GM12878 (cell line): ENCODE measurements around the gene ATP13A4. TPM values are rescaled to one million over a fixed set of nuclear protein-coding genes. Genes with fewer than 3 reads are reported as not detected.

Experiments used
- ATAC-seq: fragments of 200-7000 bp; cut with Tn5 transposase; 3 replicates; pipeline ENCODE4 v1.9.1; 2020; ENCODE audit warnings: mild to moderate bottlenecking, moderate library complexity
- BruUV-seq: library from RNA; stranded (reverse); fragments of 400-500 nt; replicated peaks from 2 replicates; lab custom pipeline; 2021; lab: Mats Ljungman, UMichigan
- CTCF ChIA-PET: fragments of 300-600 bp; sonication (Branson Sonifier 250); formaldehyde crosslinking; extraction: SDS; loops from one replicate; lab custom pipeline; 2021; ENCODE audit warnings: inconsistent platforms; lab: Yijun Ruan, JAX
- POLR2A ChIA-PET: fragments of 350-600 bp; formaldehyde crosslinking; extraction: SDS; loops from one replicate; lab custom pipeline; 2021; ENCODE audit warnings: inconsistent platforms; lab: Charles Lee
- RAD21 ChIA-PET: fragments of 300-600 bp; sonication (Branson Sonifier 250); formaldehyde crosslinking; loops from one replicate; lab custom pipeline; 2023; ENCODE audit warnings: antibody characterized with exemption; ENCODE audit not compliant: unreplicated experiment; lab: Charles Lee
- SMC1A ChIA-PET: fragments of 300-600 bp; sonication (Branson Sonifier 250); formaldehyde crosslinking; loops from one replicate; lab custom pipeline; 2023; ENCODE audit not compliant: unreplicated experiment, uncharacterized antibody; lab: Charles Lee
- DNase-seq: peaks from one replicate; pipeline ENCODE4 v3.0.0-alpha.2; 2011; ENCODE audit warnings: low read depth, low spot score
- FAIRE-seq: peaks from 3 replicates; lab custom pipeline; 2011; peaks lifted over from hg19 to GRCh38; lab: Jason Lieb, UNC
- H2AFZ ChIP-seq: 2 replicates; pipeline ENCODE4 v1.6.0; 2011; ENCODE audit warnings: low read depth, low read length, control low read depth; ENCODE audit not compliant: control insufficient read depth
- H3K27ac ChIP-seq: 2 replicates; pipeline ENCODE4 v1.5.1; 2011; ENCODE audit warnings: control low read depth; ENCODE audit not compliant: control insufficient read depth, insufficient read depth
- H3K27me3 ChIP-seq, 2 experiments: replicated peaks in 1 of 2; 2 replicates each; pipeline versions ENCODE4 v1.6.0 to v1.6.1; 2011; ENCODE audit warnings: low read length in 1 of 2; ENCODE audit not compliant: control insufficient read depth in 2 of 2, insufficient read depth in 2 of 2
- H3K36me3 ChIP-seq, 2 experiments: 2 replicates each; pipeline ENCODE4 v1.5.1; 2011; ENCODE audit warnings: low read length in 1 of 2; ENCODE audit not compliant: control insufficient read depth in 2 of 2, insufficient read depth in 2 of 2
- H3K4me1 ChIP-seq: 2 replicates; pipeline ENCODE4 v1.6.1; 2011; ENCODE audit warnings: mild to moderate bottlenecking, low read length, moderate library complexity, mixed read lengths; ENCODE audit not compliant: control insufficient read depth, insufficient read depth
- H3K4me2 ChIP-seq: 2 replicates; pipeline ENCODE4 v1.6.0; 2011; ENCODE audit warnings: control low read depth; ENCODE audit not compliant: control insufficient read depth, insufficient read depth
- H3K4me3 ChIP-seq: fragments of 200-600 bp; sonication (generic); 2 replicates; pipeline ENCODE4 v1.5.1; 2016
- H3K79me2 ChIP-seq: 2 replicates; pipeline ENCODE4 v1.6.0; 2011; ENCODE audit warnings: low read length; ENCODE audit not compliant: control insufficient read depth, insufficient read depth
- H3K9ac ChIP-seq: 2 replicates; pipeline ENCODE4 v1.8.0; 2011; ENCODE audit warnings: low read length, control low read depth, mixed read lengths; ENCODE audit not compliant: control insufficient read depth, insufficient read depth
- H3K9me3 ChIP-seq: replicated peaks from 3 replicates; pipeline ENCODE4 v1.5.1; 2011; ENCODE audit warnings: mild to moderate bottlenecking, low read length; ENCODE audit not compliant: control insufficient read depth, insufficient read depth
- H4K20me1 ChIP-seq: 2 replicates; pipeline ENCODE4 v1.6.0; 2011; ENCODE audit not compliant: control insufficient read depth, insufficient read depth
- ATF7 ChIP-seq: fragments of 450-650 bp; IDR thresholded peaks from 2 replicates; pipeline ENCODE4 v1.6.1; 2016; ENCODE audit warnings: low read depth, mild to moderate bottlenecking
- BCL11A ChIP-seq: IDR thresholded peaks from 2 replicates; pipeline ENCODE4 v1.6.1; 2011; ENCODE audit warnings: low read depth, low read length
- BMI1 ChIP-seq: fragments of 450-650 bp; IDR thresholded peaks from 2 replicates; pipeline ENCODE4 v1.6.1; 2016; ENCODE audit warnings: mild to moderate bottlenecking, moderate library complexity, borderline replicate concordance
- CBX5 ChIP-seq: sonication (generic); IDR thresholded peaks from 2 replicates; pipeline ENCODE4 v1.6.1; 2016; ENCODE audit warnings: low read depth, moderate library complexity, mild to moderate bottlenecking, inconsistent platforms
- EZH2 ChIP-seq: IDR thresholded peaks from 2 replicates; pipeline ENCODE4 v1.6.1; 2012; ENCODE audit warnings: low read depth, mild to moderate bottlenecking, control low read depth, inconsistent platforms, low read length, borderline replicate concordance; ENCODE audit not compliant: control insufficient read depth
- FOXK2 ChIP-seq: fragments of 450-650 bp; IDR thresholded peaks from 2 replicates; pipeline ENCODE4 v1.6.1; 2017; ENCODE audit warnings: mild to moderate bottlenecking, moderate library complexity
- HCFC1 ChIP-seq: fragments of 150-350 bp; IDR thresholded peaks from 2 replicates; pipeline ENCODE4 v1.6.1; 2014; ENCODE audit warnings: low read length
- KLF5 ChIP-seq: fragments of 450-650 bp; IDR thresholded peaks from 2 replicates; pipeline ENCODE4 v1.6.1; 2014; ENCODE audit warnings: mild to moderate bottlenecking; ENCODE audit not compliant: partially characterized antibody
- MTA2 ChIP-seq: fragments of 450-650 bp; IDR thresholded peaks from 2 replicates; pipeline ENCODE4 v1.6.1; 2016; ENCODE audit warnings: low read depth, mild to moderate bottlenecking, moderate library complexity
- NFYB ChIP-seq: IDR thresholded peaks from 2 replicates; pipeline ENCODE4 v1.6.1; 2011; ENCODE audit warnings: low read depth, mild to moderate bottlenecking, low read length, improper control_type of control experiment, moderate library complexity; ENCODE audit not compliant: insufficient read depth
- POLR2A ChIP-seq: IDR thresholded peaks from 2 replicates; pipeline ENCODE4 v1.6.1; 2011; ENCODE audit warnings: low read depth, mild to moderate bottlenecking, low read length
- SREBF2 ChIP-seq: IDR thresholded peaks from 2 replicates; pipeline ENCODE4 v1.6.1; 2012; ENCODE audit warnings: mild to moderate bottlenecking, low read length
- TCF12 ChIP-seq: IDR thresholded peaks from 2 replicates; pipeline ENCODE4 v1.6.1; 2011; ENCODE audit warnings: low read depth, mild to moderate bottlenecking, low read length
- WRNIP1 ChIP-seq: IDR thresholded peaks from 2 replicates; pipeline ENCODE4 v1.6.1; 2011; ENCODE audit warnings: low read depth, low read length, improper control_type of control experiment, borderline replicate concordance
- WGBS: methylation state at CpG from one replicate; pipeline ENCODE4 v1.1.6; 2016; ENCODE audit warnings: low lambda C conversion rate; ENCODE audit not compliant: insufficient replicate concordance, insufficient coverage; ENCODE audit errors: missing lambda C conversion rate; 5-methylcytosine and 5-hydroxymethylcytosine counted together
- in situ Hi-C: fragments of 300-500 bp; cut with MboI; formaldehyde crosslinking; loops from 9 replicates; pipeline ENCODE4 v1.14.3; 2018; ENCODE audit warnings: mixed read lengths
- intact Hi-C: fragments of 100-400 bp; cut with micrococcal nuclease; formaldehyde crosslinking; loops from one replicate; pipeline ENCODE4 v1.14.2; 2022; ENCODE audit not compliant: unreplicated experiment
- polyA plus RNA-seq, 11 experiments: library from polyadenylated mRNA; depleted of rRNA in 4 of 11; unstranded in 6 of 11; stranded (reverse) in 5 of 11; fragments of >200 nt; fragmentation: Nextera tagmentation in 4 of 11; fragmentation: Illumina TruSeq in 1 of 11; extraction: Ambion mirVana in 4 of 11; extraction: Trizol in 1 of 11; gene quantifications; 1 replicate in 1 of 11; 2 replicates in 10 of 11; pipeline versions ENCODE4 v1.2.1 to v1.2.3, GENCODE V29; 2011 to 2016; ENCODE audit warnings: inconsistent platforms in 2 of 11, missing spikeins in 2 of 11, low read depth in 1 of 11
- total RNA-seq, 4 experiments: library from RNA; depleted of rRNA in 3 of 4; stranded (reverse); fragments of >200 nt in 3 of 4; fragmentation: Illumina TruSeq in 1 of 4; extraction: Trizol in 1 of 4; gene quantifications; 2 replicates each; pipeline versions ENCODE4 v1.2.1 to v1.2.3, GENCODE V29; 2013 to 2021
- TF ChIP-seq, protein P1 (sequence below): IDR thresholded peaks from 2 replicates; pipeline ENCODE4 v1.6.1; 2012; ENCODE audit warnings: low read depth, low read length, improper control_type of control experiment

ATP13A4 gene
- total and polyA plus RNA-seq, 10 of the 15 experiments (the other 5 are each of a cell fraction or from before 2014, with no cell fraction given) = 0.29 to 1.7 (median 1.0) TPM; not detected in 1

GRCh38 chr3:193552923-193553322, 1.8 kb downstream of the ATP13A4 start:
- Histone ChIP-seq H3K4me1 (no peaks in the 10 kb centered on the region), H3K79me2 (no peaks in the 10 kb centered on the region), H3K36me3 (no peaks in the 10 kb centered on the region), H4K20me1 (no peaks in the 10 kb centered on the region), H3K27ac (no peak overlapping the region), H3K9ac (no peak overlapping the region), H3K27me3 (no peaks in the 10 kb centered on the region), H2AFZ (no peak overlapping the region), H3K4me2 (no peak overlapping the region), H3K4me3 (no peak overlapping the region), H3K9me3 (no peaks in the 10 kb centered on the region)
- ChIA-PET POLR2A (no interaction called here), CTCF (interaction anchor here (0.5 to 1.4 kb wide), 2 partner anchors 19 to 231 kb away, joined by 3 to 7 read pairs; no protein-coding TSS in a partner anchor), RAD21 (no interaction called here), SMC1A (no interaction called here)
- BruUV-seq = no TSS peak
- TF ChIP-seq ATF7 = no peak
- TF ChIP-seq KLF5 = no peak
- no peak for TF ChIP-seq HCFC1
- TF ChIP-seq CBX5 = no peak
- no peak for TF ChIP-seq POLR2A
- TF ChIP-seq EZH2 = no peak
- TF ChIP-seq, protein P1, sequence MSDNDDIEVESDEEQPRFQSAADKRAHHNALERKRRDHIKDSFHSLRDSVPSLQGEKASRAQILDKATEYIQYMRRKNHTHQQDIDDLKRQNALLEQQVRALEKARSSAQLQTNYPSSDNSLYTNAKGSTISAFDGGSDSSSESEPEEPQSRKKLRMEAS = no peak
- no peak for TF ChIP-seq MTA2
- no peak for TF ChIP-seq FOXK2
- TF ChIP-seq BCL11A = no peak
- no peak for TF ChIP-seq BMI1
- TF ChIP-seq SREBF2 = no peak
- TF ChIP-seq TCF12 = no peak
- TF ChIP-seq NFYB = no peak
- no peak for TF ChIP-seq WRNIP1
- no peak for DNase-seq
- ATAC-seq = no peak
- 41% methylated on average over 1 of the region's 1 CpG for WGBS
- in situ Hi-C loops (no loop called here), intact Hi-C loops (no loop called here)
- no peak for FAIRE-seq
